Heart left ventricle (tissue), 16 donors: Measurements from ENCODE around the gene SLC12A3. TPM values are rescaled to one million over a fixed set of nuclear protein-coding genes. Genes with fewer than 3 reads are reported as not detected.

Experiments
- ATAC-seq, 4 donors: fragments of 200-7000 bp; cut with Tn5 transposase; one replicate each; pipeline ENCODE4 v1.9.1; 2020 to 2022; ENCODE audit warnings: moderate library complexity in 4 of 4, mild to moderate bottlenecking in 3 of 4, moderate number of reproducible peaks in 1 of 4
- DNase-seq, 5 donors: peaks; one replicate each; pipeline ENCODE4 v3.0.0-alpha.2; 2020
- H3K27ac ChIP-seq, 12 donors: fragments of 200-600 bp; sonication (generic) in 4 of 12; one replicate each; pipeline versions ENCODE4 v1.5.0 to v1.8.0; 2016 to 2022; ENCODE audit warnings: mild to moderate bottlenecking in 2 of 12
- H3K27me3 ChIP-seq, 9 donors: fragments of 200-600 bp; sonication (generic) in 2 of 9; one replicate each; pipeline versions ENCODE4 v1.5.1 to v1.8.0; 2016 to 2022; ENCODE audit warnings: mild to moderate bottlenecking in 3 of 9
- H3K36me3 ChIP-seq, 9 donors: fragments of 200-600 bp; sonication (generic) in 2 of 9; one replicate each; pipeline versions ENCODE4 v1.5.0 to v1.8.0; 2018 to 2022; ENCODE audit warnings: mild to moderate bottlenecking in 2 of 9
- H3K4me1 ChIP-seq, 12 donors: fragments of 200-600 bp; sonication (generic) in 4 of 12; one replicate each; pipeline versions ENCODE4 v1.5.0 to v1.8.0; 2016 to 2022; ENCODE audit warnings: mild to moderate bottlenecking in 3 of 12
- H3K4me3 ChIP-seq, 12 donors: fragments of 200-600 bp; sonication (generic) in 4 of 12; one replicate each; pipeline versions ENCODE4 v1.5.0 to v1.8.0; 2017 to 2022; ENCODE audit warnings: mild to moderate bottlenecking in 9 of 12, moderate library complexity in 4 of 12
- H3K9me3 ChIP-seq, 12 donors: fragments of 200-600 bp; sonication (generic) in 4 of 12; one replicate each; pipeline versions ENCODE4 v1.5.0 to v1.8.0; 2016 to 2022; ENCODE audit warnings: mild to moderate bottlenecking in 1 of 12
- POLR2A ChIP-seq, 2 donors: fragments of 450-650 bp; IDR thresholded peaks; one replicate each; pipeline ENCODE4 v1.6.1; 2017; ENCODE audit warnings: antibody characterized with exemption in 2 of 2, mild to moderate bottlenecking in 2 of 2, moderate library complexity in 2 of 2
- WGBS, 4 donors: extraction: QIAGEN DNeasy Blood & Tissue Kit in 2 of 4; methylation state at CpG; one replicate each; pipeline versions ENCODE4 v1.1.5 to v1.1.7; 2013 to 2018; 5-methylcytosine and 5-hydroxymethylcytosine counted together
- intact Hi-C, 10 donors: fragments of 100-400 bp; cut with DNase I; formaldehyde crosslinking; loops; one replicate each; pipeline versions ENCODE4 v1.11.1 to v1.14.2; 2022
- polyA plus RNA-seq, 2 donors: library from polyadenylated mRNA; stranded (reverse); fragments of 200-250 nt; gene quantifications; one replicate each; pipeline ENCODE4 v1.2.3, GENCODE V29; 2013
- total RNA-seq, 9 donors: library from RNA; depleted of rRNA in 2 of 9; stranded (reverse); fragments of >200 nt in 2 of 9; fragmentation: NEBNext Ultra II Directional in 3 of 9; extraction: Animal tissue kit (Norgen Biotek cat#: 25700) in 3 of 9; gene quantifications; one replicate each; pipeline versions ENCODE4 v1.1.0 to v1.2.4, GENCODE V29; 2016 to 2023
- TF ChIP-seq, protein P1 (sequence below), 12 donors: fragments of 200-600 bp; sonication (generic) in 4 of 12; IDR thresholded peaks; one replicate each; pipeline versions ENCODE4 v1.5.0 to v1.8.0; 2018 to 2022; ENCODE audit warnings: antibody characterized with exemption in 12 of 12, mild to moderate bottlenecking in 5 of 12
- donor health status: ischemic (EF 13 %, LVEDD 7.1; RV severe dilation, severe dysfunction).
- donor health status: healthy with polysubstance abuse.
- donor health status: DM: no; HTN: yes; CAD: no.
- donor health status: DM: no; HTN: no; CAD: no.
- donor health status: ischemic (EF 25% LVEDD 6.9; RV normal size, moderate dysfunction).
- donor health status: ischemic (EF 25% LVEDD 5.7; RV mildly dilated, moderate dysfunction).
- donor health status: healthy.
- donor health status: DM: yes; HTN: yes; CAD: no.
- donor health status: ischemic (EF 35%, LVEDD 5.7; RV mildly dilated, moderate dysfunction).
- donor health status: nonischemic (EF 11% LVEDD 7.7; RV severe dilation, severe dysfunction).
- donor health status: DM: yes; HTN: yes; CAD: no.
- donor health status: PGD.
- donor health status: ischemic (EF 29% LVEDD 5.4; RV normal size, mild dysfunction).
- donor health status: nonischemic (EF 23%, LVEDD 6.1; RV moderate dilation, normal function).

SLC12A3 gene
- total and polyA plus RNA-seq, 11 donors: 0.08 TPM; not detected in 10

DNA sequence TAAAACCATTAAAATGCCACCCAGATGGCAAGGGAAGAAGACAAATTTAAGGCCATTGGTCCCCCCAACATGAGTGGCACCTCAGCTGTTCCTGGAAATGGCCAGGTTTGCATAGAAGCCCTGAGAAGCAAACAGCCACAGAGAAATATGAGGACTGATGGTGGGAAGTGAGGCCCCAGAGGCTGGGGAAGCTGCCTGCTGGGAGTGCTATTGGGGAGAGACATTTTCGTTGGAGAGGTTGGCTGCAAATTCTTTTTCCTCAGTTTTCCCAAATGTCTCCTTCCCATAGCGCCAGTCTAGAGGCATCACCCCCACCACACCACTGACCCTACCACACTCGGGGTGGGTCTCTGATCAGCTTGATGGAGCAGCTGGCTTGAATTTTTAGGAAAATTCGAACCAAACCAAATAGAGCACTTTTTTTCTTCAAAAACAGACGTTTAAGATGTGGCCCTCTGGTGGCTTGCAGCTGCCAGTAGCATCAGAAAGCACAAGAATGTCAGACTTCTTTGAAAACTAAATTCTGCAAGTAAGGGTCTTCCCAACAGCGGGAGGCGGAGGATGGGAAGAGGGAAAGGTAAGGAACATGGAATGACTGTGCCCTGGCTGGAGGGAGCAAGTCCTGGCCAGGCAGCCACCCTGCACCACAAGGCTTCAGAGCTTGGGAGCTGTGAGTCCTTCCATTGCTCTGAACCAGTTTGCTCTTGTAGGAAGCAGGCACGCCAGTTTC, 13.2 kb upstream of the SLC12A3 start:
- Histone ChIP-seq H3K36me3 (no peaks in the 10 kb centered on the region), H3K9me3 (no peaks in the 10 kb centered on the region), H3K27ac (no peak overlapping the region), H3K4me1 (peaks cover 0 to 29% (median 14%) of the 10 kb centered on the region in 12 donors), H3K4me3 (no peak overlapping the region), H3K27me3 (no peaks in the 10 kb centered on the region)
- ATAC-seq (no peak), DNase-seq (peak in 1 of 5 donors; percentile 1)
- intact Hi-C loops: no loop called here
- TF ChIP-seq, protein P1, sequence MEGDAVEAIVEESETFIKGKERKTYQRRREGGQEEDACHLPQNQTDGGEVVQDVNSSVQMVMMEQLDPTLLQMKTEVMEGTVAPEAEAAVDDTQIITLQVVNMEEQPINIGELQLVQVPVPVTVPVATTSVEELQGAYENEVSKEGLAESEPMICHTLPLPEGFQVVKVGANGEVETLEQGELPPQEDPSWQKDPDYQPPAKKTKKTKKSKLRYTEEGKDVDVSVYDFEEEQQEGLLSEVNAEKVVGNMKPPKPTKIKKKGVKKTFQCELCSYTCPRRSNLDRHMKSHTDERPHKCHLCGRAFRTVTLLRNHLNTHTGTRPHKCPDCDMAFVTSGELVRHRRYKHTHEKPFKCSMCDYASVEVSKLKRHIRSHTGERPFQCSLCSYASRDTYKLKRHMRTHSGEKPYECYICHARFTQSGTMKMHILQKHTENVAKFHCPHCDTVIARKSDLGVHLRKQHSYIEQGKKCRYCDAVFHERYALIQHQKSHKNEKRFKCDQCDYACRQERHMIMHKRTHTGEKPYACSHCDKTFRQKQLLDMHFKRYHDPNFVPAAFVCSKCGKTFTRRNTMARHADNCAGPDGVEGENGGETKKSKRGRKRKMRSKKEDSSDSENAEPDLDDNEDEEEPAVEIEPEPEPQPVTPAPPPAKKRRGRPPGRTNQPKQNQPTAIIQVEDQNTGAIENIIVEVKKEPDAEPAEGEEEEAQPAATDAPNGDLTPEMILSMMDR (IDR thresholded peaks at IDR 0.05): no peak
- WGBS, 4 donors: 69 to 78% (median 74%) methylated on average over 8 of the region's 8 CpGs

DNA sequence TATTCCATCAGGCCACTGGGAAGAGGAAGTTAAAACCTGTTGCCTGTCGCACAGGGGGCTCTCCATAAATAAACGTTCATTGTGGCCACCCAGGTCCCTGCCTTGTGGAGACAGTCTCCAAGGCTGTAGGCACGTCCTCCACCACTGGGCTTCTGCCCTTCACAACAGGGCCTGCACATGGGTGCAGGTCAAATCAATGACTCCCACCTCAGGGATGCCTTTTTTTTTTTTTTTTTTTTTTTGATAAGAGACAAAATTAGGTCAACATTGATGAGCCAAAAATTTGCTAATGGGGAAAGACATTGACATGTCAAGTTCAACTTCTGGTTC, 12.6 kb upstream of the SLC12A3 start:
- Histone ChIP-seq H3K4me1 (peaks cover 0 to 25% (median 13%) of the 10 kb centered on the region in 12 donors), H3K36me3 (no peaks in the 10 kb centered on the region), H3K27ac (no peak overlapping the region), H3K9me3 (no peaks in the 10 kb centered on the region), H3K27me3 (no peaks in the 10 kb centered on the region), H3K4me3 (no peak overlapping the region)
- TF ChIP-seq POLR2A (IDR thresholded peaks at IDR 0.05): no peak
- TF ChIP-seq, protein P1 (IDR thresholded peaks at IDR 0.05): no peak
- DNase-seq: no peak
- 68 to 79% (median 74%) methylated on average over 3 of the region's 3 CpGs for WGBS, 4 donors
- no peak for ATAC-seq
- intact Hi-C loops: no loop called here

DNA sequence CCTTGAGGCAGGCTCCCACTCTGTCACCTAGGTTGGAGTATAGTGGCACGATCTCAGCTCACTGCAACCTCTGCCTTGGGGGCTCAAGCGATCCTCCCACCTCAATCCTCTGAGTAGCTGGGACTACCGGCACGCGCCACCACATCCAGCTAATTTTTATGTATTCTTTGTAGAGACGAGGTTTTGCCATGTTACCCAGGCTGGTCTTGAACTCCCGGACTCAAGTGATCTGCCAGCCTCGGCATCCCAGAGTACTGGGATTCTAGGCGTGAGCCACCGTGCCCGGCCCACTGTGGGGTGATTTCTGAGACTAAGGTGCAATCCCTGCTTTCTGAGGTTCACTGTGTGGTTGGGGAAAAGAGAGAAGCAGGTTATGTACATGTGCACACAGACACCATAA, 12.0 kb upstream of the SLC12A3 start:
- Histone ChIP-seq H3K4me3 (no peak overlapping the region), H3K4me1 (peaks cover 0 to 19% (median 9%) of the 10 kb centered on the region in 12 donors), H3K27ac (no peak overlapping the region), H3K36me3 (no peaks in the 10 kb centered on the region), H3K27me3 (no peaks in the 10 kb centered on the region), H3K9me3 (no peaks in the 10 kb centered on the region)
- WGBS, 4 donors: 95 to 97% (median 96%) methylated on average over 11 of the region's 11 CpGs
- DNase-seq: peak in 1 of 5 donors; percentile 7
- no peak for ATAC-seq
- intact Hi-C loops: no loop called here
- TF ChIP-seq, protein P1 (IDR thresholded peaks at IDR 0.05): no peak
- no peak for TF ChIP-seq POLR2A (IDR thresholded peaks at IDR 0.05)

DNA sequence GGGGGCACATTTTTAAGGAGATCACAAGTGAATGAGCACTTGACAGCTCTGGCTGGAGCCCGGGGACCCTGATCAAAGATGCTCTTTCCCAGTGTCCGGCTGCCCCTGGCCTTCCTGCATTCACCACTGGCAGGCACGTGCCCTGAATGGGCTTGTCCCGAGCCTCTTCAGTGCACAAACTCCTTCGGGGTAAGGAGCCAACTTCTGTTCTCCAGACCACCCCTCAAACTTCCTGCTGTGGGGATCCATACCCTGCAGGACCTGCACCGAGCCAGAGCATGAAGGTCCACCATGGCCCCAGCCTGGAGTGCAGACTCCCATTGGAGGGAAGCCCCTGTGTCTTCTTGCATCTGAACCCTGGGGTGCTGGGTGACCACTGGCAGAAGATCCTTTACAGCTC, 9.8 kb upstream of the SLC12A3 start:
- no peaks in the 10 kb centered on the region for H3K36me3 ChIP-seq
- intact Hi-C loops: loop anchor here in 1 of 10 donors (5.0 kb wide), 1 partner anchor 312 kb away; no protein-coding TSS in a partner anchor
- DNase-seq: peak in 1 of 5 donors; percentile 52
- H3K4me3 ChIP-seq: no peak overlapping the region
- no peaks in the 10 kb centered on the region for H3K27me3 ChIP-seq
- no peaks in the 10 kb centered on the region for H3K9me3 ChIP-seq
- TF ChIP-seq, protein P1 (IDR thresholded peaks at IDR 0.05): no peak
- TF ChIP-seq POLR2A (IDR thresholded peaks at IDR 0.05): no peak
- peaks cover 0 to 6% (median 0%) of the 10 kb centered on the region in 12 donors for H3K4me1 ChIP-seq
- ATAC-seq: no peak
- no peak overlapping the region for H3K27ac ChIP-seq
- 91 to 94% (median 92%) methylated on average over 5 to 6 of the region's 6 CpGs for WGBS, 4 donors
